DND-41 (cell line): ENCODE results near the gene UBE2N.

Experiments used
- EZH2 ChIP-seq: IDR thresholded peaks from 3 replicates; pipeline ENCODE4 v1.6.1; 2012; ENCODE audit warnings: borderline replicate concordance, low read depth, mild to moderate bottlenecking, moderate library complexity, low read length, inconsistent platforms; ENCODE audit not compliant: severe bottlenecking
- TF ChIP-seq, protein P1 (sequence below): IDR thresholded peaks from 2 replicates; pipeline ENCODE4 v1.5.1; 2012; ENCODE audit warnings: borderline replicate concordance, low read length, moderate library complexity, mild to moderate bottlenecking; ENCODE audit not compliant: poor library complexity, severe bottlenecking; ENCODE audit errors: extremely low read depth

- no peak for TF ChIP-seq EZH2
- TF ChIP-seq, protein P1, sequence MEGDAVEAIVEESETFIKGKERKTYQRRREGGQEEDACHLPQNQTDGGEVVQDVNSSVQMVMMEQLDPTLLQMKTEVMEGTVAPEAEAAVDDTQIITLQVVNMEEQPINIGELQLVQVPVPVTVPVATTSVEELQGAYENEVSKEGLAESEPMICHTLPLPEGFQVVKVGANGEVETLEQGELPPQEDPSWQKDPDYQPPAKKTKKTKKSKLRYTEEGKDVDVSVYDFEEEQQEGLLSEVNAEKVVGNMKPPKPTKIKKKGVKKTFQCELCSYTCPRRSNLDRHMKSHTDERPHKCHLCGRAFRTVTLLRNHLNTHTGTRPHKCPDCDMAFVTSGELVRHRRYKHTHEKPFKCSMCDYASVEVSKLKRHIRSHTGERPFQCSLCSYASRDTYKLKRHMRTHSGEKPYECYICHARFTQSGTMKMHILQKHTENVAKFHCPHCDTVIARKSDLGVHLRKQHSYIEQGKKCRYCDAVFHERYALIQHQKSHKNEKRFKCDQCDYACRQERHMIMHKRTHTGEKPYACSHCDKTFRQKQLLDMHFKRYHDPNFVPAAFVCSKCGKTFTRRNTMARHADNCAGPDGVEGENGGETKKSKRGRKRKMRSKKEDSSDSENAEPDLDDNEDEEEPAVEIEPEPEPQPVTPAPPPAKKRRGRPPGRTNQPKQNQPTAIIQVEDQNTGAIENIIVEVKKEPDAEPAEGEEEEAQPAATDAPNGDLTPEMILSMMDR: peak; percentile 73
These were observed 22.2 kb downstream of the UBE2N start for GRCh38 chr12:93419388-93420034.
